B cell (primary cell): ENCODE data around the gene TEX35. TPM values are rescaled to one million over a fixed set of nuclear protein-coding genes. Genes with fewer than 3 reads are reported as not detected.

Source experiments
- ATAC-seq: fragments of 200-7000 bp; cut with Tn5 transposase; one replicate; pipeline ENCODE4 v1.10.0; 2021; ENCODE audit warnings: low read depth, mild to moderate bottlenecking, moderate number of reproducible peaks, moderate library complexity
- CTCF ChIA-PET: fragments of 350-600 bp; sonication (Branson Sonifier 250); formaldehyde crosslinking; loops from one replicate; lab custom pipeline; 2021; ENCODE audit warnings: antibody characterized with exemption, inconsistent platforms; lab: Charles Lee
- POLR2A ChIA-PET: fragments of 350-600 bp; sonication (Branson Sonifier 250); formaldehyde crosslinking; loops from one replicate; lab custom pipeline; 2021; ENCODE audit warnings: antibody characterized with exemption; lab: Charles Lee
- DNase-seq: peaks from one replicate; pipeline ENCODE4 v3.0.0; 2013
- H2AFZ ChIP-seq: 2 replicates; pipeline ENCODE4 v1.6.1; 2012; ENCODE audit warnings: mild to moderate bottlenecking, low read depth, low read length; ENCODE audit not compliant: insufficient read depth, poor library complexity, severe bottlenecking
- H3K27ac ChIP-seq, 2 donors: 1 replicate in 1 of 2; 2 replicates in 1 of 2; pipeline ENCODE4 v1.5.1; 2012 to 2013; ENCODE audit warnings: low read length in 2 of 2, mild to moderate bottlenecking in 2 of 2, moderate library complexity in 1 of 2
- H3K27me3 ChIP-seq, 4 experiments: fragments of 200-600 bp in 1 of 4; sonication (generic) in 1 of 4; replicated peaks in 1 of 4; 1 replicate in 2 of 4; 2 replicates in 2 of 4; pipeline versions ENCODE4 v1.6.1 to v1.7.0; 2013 to 2016; ENCODE audit warnings: low read length in 3 of 4, mild to moderate bottlenecking in 2 of 4, mixed read lengths in 1 of 4, moderate library complexity in 1 of 4; ENCODE audit not compliant: insufficient read depth in 4 of 4, control insufficient read depth in 3 of 4; ENCODE audit errors: control extremely low read depth in 1 of 4
- H3K36me3 ChIP-seq, 2 experiments: replicated peaks in 1 of 2; 1 replicate in 1 of 2; 2 replicates in 1 of 2; pipeline versions ENCODE4 v1.6.1 to v1.7.1; 2013; ENCODE audit warnings: low read length in 1 of 2; ENCODE audit not compliant: insufficient read depth in 2 of 2, control insufficient read depth in 1 of 2; ENCODE audit errors: control extremely low read depth in 1 of 2, extremely low read depth in 1 of 2
- H3K4me1 ChIP-seq, 2 donors: fragments of 200-600 bp in 1 of 2; sonication (generic) in 1 of 2; 1 replicate in 1 of 2; 2 replicates in 1 of 2; pipeline versions ENCODE4 v1.5.1 to v1.6.1; 2013 to 2017; ENCODE audit warnings: low read length in 2 of 2; ENCODE audit not compliant: control insufficient read depth in 2 of 2, insufficient read depth in 2 of 2
- H3K4me2 ChIP-seq: replicated peaks from 2 replicates; pipeline ENCODE3; 2012; ENCODE audit warnings: mild to moderate bottlenecking, low read depth, low read length; ENCODE audit not compliant: poor library complexity, severe bottlenecking
- H3K4me3 ChIP-seq, 5 experiments: fragments of 200-600 bp in 1 of 5; sonication (generic) in 1 of 5; 1 replicate in 3 of 5; 2 replicates in 2 of 5; pipeline versions ENCODE4 v1.5.1 to v1.7.0; 2011 to 2016; ENCODE audit warnings: low read length in 4 of 5, mild to moderate bottlenecking in 4 of 5, low read depth in 2 of 5, control low read depth in 1 of 5, moderate library complexity in 1 of 5; ENCODE audit not compliant: insufficient read depth in 1 of 5; ENCODE audit errors: control extremely low read depth in 1 of 5, extremely low read depth in 1 of 5
- H3K79me2 ChIP-seq: fragments of 200-600 bp; sonication (generic); one replicate; pipeline ENCODE4 v1.6.0; 2016; ENCODE audit warnings: low read length; ENCODE audit not compliant: control insufficient read depth, insufficient read depth
- H3K9ac ChIP-seq: fragments of 200-600 bp; sonication (generic); 2 replicates; pipeline ENCODE4 v1.6.1; 2017; ENCODE audit warnings: mild to moderate bottlenecking, low read length, moderate library complexity
- H3K9me3 ChIP-seq, 3 donors: one replicate each; pipeline versions ENCODE4 v1.6.1 to v1.7.1; 2013; ENCODE audit warnings: low read length in 2 of 3; ENCODE audit not compliant: control insufficient read depth in 2 of 3, insufficient read depth in 1 of 3; ENCODE audit errors: control extremely low read depth in 1 of 3
- H4K20me1 ChIP-seq: 2 replicates; pipeline ENCODE4 v1.6.0; 2012; ENCODE audit warnings: mild to moderate bottlenecking, low read length; ENCODE audit not compliant: insufficient read depth, control insufficient read depth, poor library complexity, severe bottlenecking
- H3K27ac Mint-ChIP-seq: one replicate; pipeline ENCODE4 v1.8.0; 2021; ENCODE audit warnings: mixed read lengths
- H3K27me3 Mint-ChIP-seq: one replicate; pipeline ENCODE4 v1.8.0; 2021; ENCODE audit warnings: mixed read lengths
- H3K4me1 Mint-ChIP-seq: one replicate; pipeline ENCODE4 v1.8.0; 2021; ENCODE audit warnings: mixed read lengths
- H3K4me3 Mint-ChIP-seq: one replicate; pipeline ENCODE4 v1.8.0; 2021; ENCODE audit warnings: mixed read lengths
- H3K9me3 Mint-ChIP-seq: one replicate; pipeline ENCODE4 v1.8.0; 2022; ENCODE audit warnings: mixed read lengths; ENCODE audit not compliant: insufficient read depth
- CTCF ChIP-seq: fragments of 200-600 bp; IDR thresholded peaks from one replicate; pipeline ENCODE4 v1.8.0; 2022; ENCODE audit warnings: antibody characterized with exemption, mild to moderate bottlenecking
- EZH2 ChIP-seq: IDR thresholded peaks from 2 replicates; pipeline ENCODE4 v1.6.1; 2012; ENCODE audit warnings: borderline replicate concordance, low read depth, mild to moderate bottlenecking, moderate library complexity, low read length; ENCODE audit not compliant: insufficient read depth, poor library complexity, severe bottlenecking
- WGBS: methylation state at CpG from one replicate; pipeline ENCODE4 v1.1.5; 2013; ENCODE audit warnings: missing lambda C conversion rate; ENCODE audit not compliant: insufficient coverage; 5-methylcytosine and 5-hydroxymethylcytosine counted together
- intact Hi-C: fragments of 100-400 bp; cut with micrococcal nuclease; formaldehyde crosslinking; loops from one replicate; pipeline ENCODE4 v1.10.0; 2022
- polyA plus RNA-seq: library from polyadenylated mRNA; depleted of rRNA; stranded (reverse); fragments of >200 nt; gene quantifications from 2 replicates; pipeline ENCODE4 v1.2.3, GENCODE V29; 2012
- total RNA-seq, 2 donors: library from RNA; stranded (reverse); fragments of 120-200 nt in 1 of 2; gene quantifications; 1 replicate in 1 of 2; 2 replicates in 1 of 2; pipeline versions ENCODE4 v1.2.3 to v1.2.4, GENCODE V29; 2013 to 2022

The TEX35 gene
- total and polyA plus RNA-seq, 2 donors (not counting 1 experiment from before 2014, with no cell fraction given) = 0.09 TPM; not detected in 1

GRCh38 chr1:178518894-178519293 lies 6.0 kb downstream of the TEX35 start:
- ChIA-PET POLR2A (no interaction called here), CTCF (no interaction called here)
- intact Hi-C loops = no loop called here
- 92% methylated on average over 4 of the region's 4 CpGs for WGBS
- H3K27ac Mint-ChIP-seq = no peak overlapping the region
- H3K27me3 Mint-ChIP-seq = no peaks in the 10 kb centered on the region
- H3K9me3 ChIP-seq = no peaks in the 10 kb centered on the region
- no peak overlapping the region for H3K9ac ChIP-seq
- no peak for DNase-seq
- no peaks in the 10 kb centered on the region for H3K27me3 ChIP-seq
- H3K36me3 ChIP-seq = no peaks in the 10 kb centered on the region
- no peaks in the 10 kb centered on the region for H3K79me2 ChIP-seq
- H3K4me2 ChIP-seq = no peak overlapping the region
- ATAC-seq = no peak
- no peak overlapping the region for H3K4me3 ChIP-seq
- no peaks in the 10 kb centered on the region for H4K20me1 ChIP-seq
- no peak overlapping the region for H3K27ac ChIP-seq
- no peak overlapping the region for H2AFZ ChIP-seq
- TF ChIP-seq CTCF (no peak), EZH2 (no peak)
- H3K4me1 Mint-ChIP-seq = no peaks in the 10 kb centered on the region
- no peaks in the 10 kb centered on the region for H3K4me1 ChIP-seq
- no peaks in the 10 kb centered on the region for H3K9me3 Mint-ChIP-seq
- H3K4me3 Mint-ChIP-seq = no peak overlapping the region

GRCh38 chr1:178520803-178521202 lies 7.9 kb downstream of the TEX35 start:
- H3K9me3 ChIP-seq = peaks cover 0 to 4% (median 0%) of the 10 kb centered on the region in 3 donors
- H3K27me3 ChIP-seq = no peaks in the 10 kb centered on the region
- no peak overlapping the region for H3K4me2 ChIP-seq
- no peak overlapping the region for H3K27ac ChIP-seq
- H3K4me3 ChIP-seq = no peak overlapping the region
- ChIA-PET CTCF (interaction anchor here (0.7 kb wide), 1 partner anchor 482 kb away, joined by 3 read pairs; no protein-coding TSS in a partner anchor), POLR2A (no interaction called here)
- H3K9ac ChIP-seq = no peak overlapping the region
- Mint-ChIP-seq H3K4me3 (no peak overlapping the region), H3K27me3 (no peaks in the 10 kb centered on the region), H3K9me3 (no peaks in the 10 kb centered on the region), H3K4me1 (no peaks in the 10 kb centered on the region), H3K27ac (no peak overlapping the region)
- no peak for TF ChIP-seq EZH2
- no peak for TF ChIP-seq CTCF
- H3K36me3 ChIP-seq = no peaks in the 10 kb centered on the region
- DNase-seq = no peak
- WGBS = 98% methylated on average over 10 of the region's 11 CpGs
- no peaks in the 10 kb centered on the region for H3K79me2 ChIP-seq
- H2AFZ ChIP-seq = no peak overlapping the region
- H3K4me1 ChIP-seq = no peaks in the 10 kb centered on the region
- ATAC-seq = no peak
- H4K20me1 ChIP-seq = no peaks in the 10 kb centered on the region
- intact Hi-C loops = no loop called here
